ENCODE data around the gene NPAS4.

- TF ChIP-seq POLR2A (IDR thresholded peaks at IDR 0.05), result no peak
- no peak for TF ChIP-seq CTCF (IDR thresholded peaks at IDR 0.05)
Measured at GRCh38 chr11:66411323-66411722, 9.5 kb upstream of the NPAS4 start.

Data from vagina (tissue), 2 donors.